ENCODE measurements around the gene ANKDD1B. TPM values are rescaled to one million over a fixed set of nuclear protein-coding genes. Genes with fewer than 3 reads are reported as not detected.

ANKDD1B gene
- total and polyA plus RNA-seq, 2 experiments from 2014 or later, result 0.15 TPM; not detected in 1

- Histone ChIP-seq H3K36me3 (ENCODE audit: low read depth) (no peaks in the 10 kb centered on the region), H3K4me1 (ENCODE audit: insufficient read depth) (no peaks in the 10 kb centered on the region), H3K9me3 (ENCODE audit: low read depth) (no peaks in the 10 kb centered on the region), H3F3A (ENCODE audit: insufficient read depth) (no peaks in the 10 kb centered on the region), H3K9ac (no peak overlapping the region), H3K9me2 (ENCODE audit: insufficient read depth) (no peaks in the 10 kb centered on the region), H4K20me1 (ENCODE audit: insufficient read depth) (no peaks in the 10 kb centered on the region), H2AFZ (no peak overlapping the region), H3K4me3 (no peak overlapping the region), H3K27me3 (replicated peaks; ENCODE audit: insufficient read depth) (no peaks in the 10 kb centered on the region), H3K4me2 (ENCODE audit: unreplicated experiment) (no peak overlapping the region), H3K79me2 (ENCODE audit: insufficient read depth) (no peaks in the 10 kb centered on the region), H3K27ac (no peak overlapping the region)
- TF ChIP-seq EZH2phosphoT487 (IDR thresholded peaks at IDR 0.05; ENCODE audit: insufficient read depth, low read depth), result no peak
- no peak for TF ChIP-seq EZH2 (IDR thresholded peaks at IDR 0.05; ENCODE audit: insufficient read depth, poor library complexity, severe bottlenecking)
- 96 to 98% methylated on average over 3 of the region's 3 CpGs for WGBS, 2 experiments (ENCODE audit: low coverage in 1 of 2, low lambda C conversion rate in 2 of 2, missing lambda C conversion rate in 2 of 2)
- in situ Hi-C loops (cut with MboI), result no loop called here
- DNase-seq, result no peak
Measured at GRCh38 chr5:75706775-75707174, 95.5 kb downstream of the ANKDD1B start.

DNA sequence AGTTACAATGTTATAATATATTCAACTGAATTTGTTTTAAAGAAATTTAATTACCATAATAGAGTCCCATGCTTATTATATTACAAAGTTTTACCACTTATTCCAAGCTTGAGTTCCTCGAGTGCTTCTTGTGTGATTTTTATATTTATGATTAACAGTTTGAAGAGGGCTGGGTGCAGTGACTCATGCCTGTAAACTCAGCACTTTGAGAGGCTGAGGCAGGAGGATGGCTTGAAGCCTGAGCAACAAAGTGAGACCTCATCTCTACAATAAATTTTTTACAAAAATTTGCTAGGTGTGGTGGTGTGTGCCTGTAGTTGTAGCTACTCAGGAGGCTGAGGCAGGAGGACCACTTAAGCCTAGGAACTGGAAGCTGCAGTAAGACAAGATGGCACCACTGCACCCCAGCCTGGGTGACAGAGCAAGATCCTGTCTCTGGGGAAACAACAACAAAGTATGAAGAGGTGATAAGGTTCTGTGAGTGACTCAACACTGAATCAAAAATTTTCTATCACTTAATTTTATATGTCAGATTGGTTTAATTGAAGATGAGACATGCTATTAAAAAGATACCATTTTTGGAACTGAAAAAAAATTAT, 96.8 kb downstream of the ANKDD1B start:
- H4K20me1 ChIP-seq (ENCODE audit: insufficient read depth), result no peaks in the 10 kb centered on the region
- H3K36me3 ChIP-seq (ENCODE audit: low read depth), result 0 out of 2 replicates have a peak, but pooled peaks cover 2% of the 10 kb centered on the region
- H3K27ac ChIP-seq, result no peak overlapping the region
- no peaks in the 10 kb centered on the region for H3F3A ChIP-seq (ENCODE audit: insufficient read depth)
- DNase-seq, result peak; percentile 16
- H3K9me3 ChIP-seq (ENCODE audit: low read depth), result no peaks in the 10 kb centered on the region
- no peak overlapping the region for H3K9ac ChIP-seq
- no peaks in the 10 kb centered on the region for H3K9me2 ChIP-seq (ENCODE audit: insufficient read depth)
- TF ChIP-seq EZH2 (IDR thresholded peaks at IDR 0.05; ENCODE audit: insufficient read depth, poor library complexity, severe bottlenecking) (no peak), EZH2phosphoT487 (IDR thresholded peaks at IDR 0.05; ENCODE audit: insufficient read depth, low read depth) (no peak)
- no peak overlapping the region for H2AFZ ChIP-seq
- H3K27me3 ChIP-seq (replicated peaks; ENCODE audit: insufficient read depth), result no peaks in the 10 kb centered on the region
- H3K4me1 ChIP-seq (ENCODE audit: insufficient read depth), result no peaks in the 10 kb centered on the region
- H3K79me2 ChIP-seq (ENCODE audit: insufficient read depth), result peaks cover 8% of the 10 kb centered on the region; the same call in 1 of the 2 replicates
- 22 to 31% methylated on average over 1 of the region's 1 CpG for WGBS, 2 experiments (ENCODE audit: low coverage in 1 of 2, low lambda C conversion rate in 2 of 2, missing lambda C conversion rate in 2 of 2)
- no peak overlapping the region for H3K4me2 ChIP-seq (ENCODE audit: unreplicated experiment)
- H3K4me3 ChIP-seq, result no peak overlapping the region
- in situ Hi-C loops (cut with MboI), result no loop called here

GRCh38 chr5:75710637-75711036, 99.4 kb downstream of the ANKDD1B start:
- Histone ChIP-seq H2AFZ (no peak overlapping the region), H3F3A (ENCODE audit: insufficient read depth) (no peaks in the 10 kb centered on the region), H3K9ac (no peak overlapping the region), H3K36me3 (ENCODE audit: low read depth) (0 out of 2 replicates have a peak, but pooled peaks cover 3% of the 10 kb centered on the region), H3K4me2 (ENCODE audit: unreplicated experiment) (no peak overlapping the region), H3K9me3 (ENCODE audit: low read depth) (no peaks in the 10 kb centered on the region), H3K9me2 (ENCODE audit: insufficient read depth) (no peaks in the 10 kb centered on the region), H4K20me1 (ENCODE audit: insufficient read depth) (no peaks in the 10 kb centered on the region), H3K79me2 (ENCODE audit: insufficient read depth) (peaks cover 33% of the 10 kb centered on the region), H3K27ac (no peak overlapping the region), H3K4me1 (ENCODE audit: insufficient read depth) (no peaks in the 10 kb centered on the region; the same call in 1 of the 2 replicates), H3K4me3 (no peak overlapping the region), H3K27me3 (replicated peaks; ENCODE audit: insufficient read depth) (no peaks in the 10 kb centered on the region)
- TF ChIP-seq EZH2 (IDR thresholded peaks at IDR 0.05; ENCODE audit: insufficient read depth, poor library complexity, severe bottlenecking), result no peak
- TF ChIP-seq EZH2phosphoT487 (IDR thresholded peaks at IDR 0.05; ENCODE audit: insufficient read depth, low read depth), result no peak
- WGBS, 2 experiments (ENCODE audit: low coverage in 1 of 2, low lambda C conversion rate in 2 of 2, missing lambda C conversion rate in 2 of 2), result 77 to 84% methylated on average over 1 of the region's 1 CpG
- in situ Hi-C loops (cut with MboI), result no loop called here
- no peak for DNase-seq

DNA sequence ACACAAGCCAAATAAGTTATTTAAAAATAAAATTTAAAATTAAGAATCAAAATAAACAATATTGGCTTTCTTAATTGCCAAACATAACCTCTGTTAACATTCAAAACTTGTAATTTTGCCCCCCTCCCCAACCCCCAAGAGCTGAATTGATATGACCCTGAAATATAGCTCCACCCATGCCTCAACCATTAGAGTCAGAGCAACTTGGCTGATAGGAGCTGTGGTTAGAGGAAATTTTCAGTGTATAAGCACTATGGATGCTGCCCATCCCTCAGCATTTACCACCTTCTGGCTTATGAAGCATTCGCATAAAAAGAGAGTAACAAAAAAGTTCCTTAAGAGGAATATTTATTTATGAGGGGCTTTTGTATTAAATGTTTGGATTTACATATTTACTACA, 99.9 kb downstream of the ANKDD1B start:
- H3K9ac ChIP-seq, result no peak overlapping the region
- H3K4me2 ChIP-seq (ENCODE audit: unreplicated experiment), result no peak overlapping the region
- H4K20me1 ChIP-seq (ENCODE audit: insufficient read depth), result no peaks in the 10 kb centered on the region
- no peak overlapping the region for H3K27ac ChIP-seq
- no peak overlapping the region for H2AFZ ChIP-seq
- peaks cover 39% of the 10 kb centered on the region for H3K79me2 ChIP-seq (ENCODE audit: insufficient read depth)
- no peaks in the 10 kb centered on the region for H3K9me3 ChIP-seq (ENCODE audit: low read depth)
- no peaks in the 10 kb centered on the region for H3K27me3 ChIP-seq (replicated peaks; ENCODE audit: insufficient read depth)
- H3K4me3 ChIP-seq, result no peak overlapping the region
- 100% methylated on average over 1 of the region's 1 CpG for WGBS, 2 experiments (ENCODE audit: low coverage in 1 of 2, low lambda C conversion rate in 2 of 2, missing lambda C conversion rate in 2 of 2)
- no peak for DNase-seq
- no peaks in the 10 kb centered on the region for H3F3A ChIP-seq (ENCODE audit: insufficient read depth)
- in situ Hi-C loops (cut with MboI), result no loop called here
- no peaks in the 10 kb centered on the region for H3K9me2 ChIP-seq (ENCODE audit: insufficient read depth)
- TF ChIP-seq EZH2 (IDR thresholded peaks at IDR 0.05; ENCODE audit: insufficient read depth, poor library complexity, severe bottlenecking), result no peak
- TF ChIP-seq EZH2phosphoT487 (IDR thresholded peaks at IDR 0.05; ENCODE audit: insufficient read depth, low read depth), result no peak
- H3K36me3 ChIP-seq (ENCODE audit: low read depth), result 0 out of 2 replicates have a peak, but pooled peaks cover 3% of the 10 kb centered on the region
- peaks cover 4% of the 10 kb centered on the region; the same call in 1 of the 2 replicates for H3K4me1 ChIP-seq (ENCODE audit: insufficient read depth)

All from GM23248 (cell line).